NT2/D1 (cell line): Measurements from ENCODE around the gene PLAAT3.

ENCODE experiments used
- SUZ12 ChIP-seq: IDR thresholded peaks from 2 replicates; pipeline ENCODE4 v1.6.1; 2011; ENCODE audit not compliant: insufficient read length, insufficient read depth; ENCODE audit errors: extremely low read depth
- YY1 ChIP-seq: IDR thresholded peaks from 2 replicates; pipeline ENCODE4 v1.6.1; 2011; ENCODE audit not compliant: insufficient read length, insufficient read depth
- ZNF274 ChIP-seq: IDR thresholded peaks from 2 replicates; pipeline ENCODE4 v1.6.1; 2011; ENCODE audit warnings: mild to moderate bottlenecking, low read depth, low read length

GRCh38 chr11:63554877-63555223 is 59.4 kb downstream of the PLAAT3 start:
- no peak for TF ChIP-seq SUZ12
- TF ChIP-seq ZNF274: no peak
- TF ChIP-seq YY1: no peak
